DMS114 treated with DMSO at 0.1 percent for 48 hours (cell line): ENCODE data around the gene RPTOR.

Source experiments
- DNase-seq: peaks from one replicate; lab custom pipeline; 2025; ENCODE audit not compliant: unreplicated experiment; lab: John Stamatoyannopoulos, UW

Gene RPTOR

GRCh38 chr17:80712606-80713005 lies 168.0 kb downstream of the RPTOR start:
- DNase-seq = no peak

- DNase-seq = no peak
Observed at GRCh38 chr17:80716986-80717719, 172.5 kb downstream of the RPTOR start.

- no peak for DNase-seq
Observed at GRCh38 chr17:80717720-80718083, 173.1 kb downstream of the RPTOR start.

- no peak for DNase-seq
Observed at GRCh38 chr17:80718428-80718827, 173.8 kb downstream of the RPTOR start.

GRCh38 chr17:80719449-80719848 lies 174.8 kb downstream of the RPTOR start:
- DNase-seq = no peak

GRCh38 chr17:80720610-80721577 lies 176.3 kb downstream of the RPTOR start:
- DNase-seq = no peak

- no peak for DNase-seq
Observed at GRCh38 chr17:80722661-80723060, 178.0 kb downstream of the RPTOR start.

- DNase-seq = no peak
Observed at GRCh38 chr17:80724775-80725266, 180.2 kb downstream of the RPTOR start.

- no peak for DNase-seq
Observed at GRCh38 chr17:80725517-80725916, 180.9 kb downstream of the RPTOR start.

GRCh38 chr17:80726558-80727408 lies 182.1 kb downstream of the RPTOR start:
- DNase-seq = no peak

GRCh38 chr17:80727409-80727755 lies 182.7 kb downstream of the RPTOR start:
- DNase-seq = no peak

- DNase-seq = no peak
Observed at GRCh38 chr17:80729016-80729415, 184.4 kb downstream of the RPTOR start.

- DNase-seq = no peak
Observed at GRCh38 chr17:80729761-80730160, 185.1 kb downstream of the RPTOR start.

GRCh38 chr17:80730739-80731138 lies 186.1 kb downstream of the RPTOR start:
- no peak for DNase-seq

- no peak for DNase-seq
Observed at GRCh38 chr17:80731323-80731722, 186.7 kb downstream of the RPTOR start.

GRCh38 chr17:80732268-80732667 lies 187.6 kb downstream of the RPTOR start:
- no peak for DNase-seq

- DNase-seq = no peak
Observed at GRCh38 chr17:80737106-80738019, 192.7 kb downstream of the RPTOR start.

GRCh38 chr17:80738020-80738808 lies 193.6 kb downstream of the RPTOR start:
- no peak for DNase-seq

GRCh38 chr17:80738987-80739730 lies 194.5 kb downstream of the RPTOR start:
- DNase-seq = no peak
